ENCODE measurements around the gene USP34.
A peak's percentile ranks its signal among the peaks of the same experiment; 100 is the strongest.
"Not testable (repeated sequence)": the region's sequence is repeated elsewhere in the genome, so short reads cannot be mapped to it uniquely, and the experiment has no call there.

Gene USP34

GRCh38 chr2:61148091-61148490, 322.8 kb downstream of the USP34 start:
- not testable (repeated sequence) for DNase-seq (ENCODE audit: low read depth)

GRCh38 chr2:61145990-61146389, 324.9 kb downstream of the USP34 start:
- no peak for DNase-seq (ENCODE audit: low read depth)

- DNase-seq (ENCODE audit: low read depth) = peak; percentile 88
These were observed 326.1 kb downstream of the USP34 start for GRCh38 chr2:61144697-61145268.

GRCh38 chr2:61141151-61141550, 329.7 kb downstream of the USP34 start:
- DNase-seq (ENCODE audit: low read depth) = no peak

GRCh38 chr2:61138859-61139258, 332.0 kb downstream of the USP34 start:
- no peak for DNase-seq (ENCODE audit: low read depth)

Data from HS-27A (cell line).